Neutrophil (primary cell): ENCODE data around the gene ATL1.

Experiments used
- H3K27ac ChIP-seq: fragments of 200-600 bp; sonication (generic); 2 replicates; pipeline ENCODE4 v1.5.1; 2016; ENCODE audit warnings: mild to moderate bottlenecking, moderate library complexity
- H3K27me3 ChIP-seq: fragments of 200-600 bp; sonication (generic); 2 replicates; pipeline ENCODE4 v1.6.0; 2016; ENCODE audit warnings: mild to moderate bottlenecking
- H3K36me3 ChIP-seq: fragments of 200-600 bp; sonication (generic); 2 replicates; pipeline ENCODE4 v1.5.1; 2017
- H3K4me1 ChIP-seq, 2 experiments: fragments of 200-600 bp in 1 of 2; sonication (generic) in 1 of 2; 1 replicate in 1 of 2; 2 replicates in 1 of 2; pipeline versions ENCODE4 v1.5.1 to v1.6.1; 2013 to 2016; ENCODE audit warnings: low read depth in 1 of 2, low read length in 1 of 2, mild to moderate bottlenecking in 1 of 2, moderate library complexity in 1 of 2; ENCODE audit not compliant: control insufficient read depth in 1 of 2, insufficient read depth in 1 of 2
- H3K4me3 ChIP-seq, 2 experiments: fragments of 200-600 bp in 1 of 2; sonication (generic) in 1 of 2; 1 replicate in 1 of 2; 2 replicates in 1 of 2; pipeline ENCODE4 v1.5.1; 2013 to 2016; ENCODE audit warnings: low read depth in 1 of 2, low read length in 1 of 2, mild to moderate bottlenecking in 1 of 2, moderate library complexity in 1 of 2
- H3K9me3 ChIP-seq: fragments of 200-600 bp; sonication (generic); 2 replicates; pipeline ENCODE4 v1.5.1; 2016
- TF ChIP-seq, protein P1 (sequence below): fragments of 200-600 bp; sonication (generic); IDR thresholded peaks from 2 replicates; pipeline ENCODE4 v1.5.1; 2016; ENCODE audit warnings: antibody characterized with exemption

ATL1 gene

GRCh38 chr14:50666772-50667683 is 107.1 kb downstream of the ATL1 start:
- TF ChIP-seq, protein P1, sequence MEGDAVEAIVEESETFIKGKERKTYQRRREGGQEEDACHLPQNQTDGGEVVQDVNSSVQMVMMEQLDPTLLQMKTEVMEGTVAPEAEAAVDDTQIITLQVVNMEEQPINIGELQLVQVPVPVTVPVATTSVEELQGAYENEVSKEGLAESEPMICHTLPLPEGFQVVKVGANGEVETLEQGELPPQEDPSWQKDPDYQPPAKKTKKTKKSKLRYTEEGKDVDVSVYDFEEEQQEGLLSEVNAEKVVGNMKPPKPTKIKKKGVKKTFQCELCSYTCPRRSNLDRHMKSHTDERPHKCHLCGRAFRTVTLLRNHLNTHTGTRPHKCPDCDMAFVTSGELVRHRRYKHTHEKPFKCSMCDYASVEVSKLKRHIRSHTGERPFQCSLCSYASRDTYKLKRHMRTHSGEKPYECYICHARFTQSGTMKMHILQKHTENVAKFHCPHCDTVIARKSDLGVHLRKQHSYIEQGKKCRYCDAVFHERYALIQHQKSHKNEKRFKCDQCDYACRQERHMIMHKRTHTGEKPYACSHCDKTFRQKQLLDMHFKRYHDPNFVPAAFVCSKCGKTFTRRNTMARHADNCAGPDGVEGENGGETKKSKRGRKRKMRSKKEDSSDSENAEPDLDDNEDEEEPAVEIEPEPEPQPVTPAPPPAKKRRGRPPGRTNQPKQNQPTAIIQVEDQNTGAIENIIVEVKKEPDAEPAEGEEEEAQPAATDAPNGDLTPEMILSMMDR = no peak
- H3K4me3 ChIP-seq = peak overlapping the region; percentile 62 to 66
- H3K36me3 ChIP-seq = no peaks in the 10 kb centered on the region
- no peak overlapping the region for H3K27ac ChIP-seq
- peaks cover 14 to 21% of the 10 kb centered on the region in 2 experiments for H3K4me1 ChIP-seq
- peaks cover 34% of the 10 kb centered on the region for H3K27me3 ChIP-seq
- H3K9me3 ChIP-seq = no peaks in the 10 kb centered on the region

DNA sequence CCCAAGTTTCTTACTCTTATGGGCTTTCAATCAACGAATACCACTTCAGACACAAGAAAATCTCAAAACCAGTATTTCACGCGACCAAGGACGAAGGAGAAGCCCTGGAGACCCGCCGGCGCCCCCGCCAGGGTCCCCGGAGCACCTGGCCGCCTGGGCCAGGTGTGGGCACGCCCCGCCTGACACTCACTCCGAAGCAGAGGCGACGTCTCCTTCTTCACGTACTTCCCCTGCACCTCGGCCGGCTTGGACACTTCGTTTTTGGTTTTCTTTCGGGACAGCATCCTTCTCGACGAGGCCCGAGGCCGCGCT is 107.7 kb downstream of the ATL1 start:
- H3K4me1 ChIP-seq = peaks cover 14 to 21% of the 10 kb centered on the region in 2 experiments
- H3K27me3 ChIP-seq = peaks cover 34% of the 10 kb centered on the region
- H3K4me3 ChIP-seq = peak overlapping the region; percentile 62 to 66
- no peaks in the 10 kb centered on the region for H3K9me3 ChIP-seq
- TF ChIP-seq, protein P1 = no peak
- peak overlapping the region; percentile 48 for H3K27ac ChIP-seq
- no peaks in the 10 kb centered on the region for H3K36me3 ChIP-seq

- peak within 1 kb of the TSS; percentile 62 to 66 for H3K4me3 ChIP-seq
- TF ChIP-seq, protein P1 = no peak
- H3K27ac ChIP-seq = peak within 1 kb of the TSS; percentile 48
Measured at GRCh38 chr14:50667996-50668825, 108.3 kb downstream of the ATL1 start, which contains the start of gene SAV1. Gene SAV1, minus strand, starts transcription at chr14:50668306. Its CDS starts 339 bp downstream, at chr14:50667967.

DNA sequence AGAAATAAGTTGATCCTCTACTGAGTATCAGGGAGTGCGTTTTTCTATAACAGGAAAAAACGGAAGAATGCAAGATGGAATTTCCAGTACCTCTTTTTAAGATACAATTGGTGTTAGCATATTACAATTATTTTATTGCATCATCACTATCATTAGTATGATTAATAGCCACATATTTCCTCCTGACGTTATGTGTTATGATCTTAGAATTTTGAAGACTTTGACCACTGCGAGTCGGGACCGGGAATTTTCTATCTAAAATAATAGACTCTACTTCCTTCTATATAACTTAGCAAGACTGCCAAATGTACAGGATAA is 108.8 kb downstream of the ATL1 start:
- TF ChIP-seq, protein P1 = no peak
- Histone ChIP-seq H3K27me3 (peaks cover 34% of the 10 kb centered on the region), H3K27ac (peak overlapping the region; percentile 48)

More at GRCh38 chr14:50667996-50668825, 108.3 kb downstream of the ATL1 start, which contains the start of gene SAV1:
- peaks cover 14 to 21% of the 10 kb centered on the region in 2 experiments for H3K4me1 ChIP-seq
- no peaks in the 10 kb centered on the region for H3K36me3 ChIP-seq
- no peaks in the 10 kb centered on the region for H3K9me3 ChIP-seq
- peaks cover 34% of the 10 kb centered on the region for H3K27me3 ChIP-seq

DNA sequence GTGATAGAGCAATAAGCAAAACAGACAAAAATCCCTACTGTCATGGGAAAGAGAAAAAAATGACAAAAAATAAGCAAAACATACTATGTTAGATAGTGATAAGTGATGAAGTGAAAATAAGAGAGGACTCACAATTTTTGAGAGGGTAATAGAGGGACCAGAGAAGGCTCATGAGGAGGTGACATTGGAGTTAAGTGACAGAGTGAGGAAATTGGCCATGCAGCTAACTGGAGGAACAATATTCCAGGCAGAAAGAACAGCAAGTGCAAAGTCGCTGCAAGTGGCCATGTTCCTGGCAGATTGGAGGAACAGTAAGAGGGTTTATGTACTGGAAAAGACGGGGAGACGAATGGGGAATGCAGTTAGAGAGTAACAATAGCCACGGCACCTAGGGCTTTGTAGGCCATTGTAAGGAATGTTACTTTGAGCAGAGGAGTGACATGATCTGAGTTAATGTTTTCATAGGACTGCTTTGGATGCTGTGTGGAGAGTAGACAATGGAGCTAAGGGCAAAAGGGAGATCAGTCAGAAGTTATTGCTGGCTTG is 109.6 kb downstream of the ATL1 start:
- Histone ChIP-seq H3K4me1 (peaks cover 14 to 21% of the 10 kb centered on the region in 2 experiments), H3K4me3 (no peak overlapping the region)
- TF ChIP-seq, protein P1 = no peak

More for the DNA sequence above, 108.8 kb downstream of the ATL1 start:
- H3K9me3 ChIP-seq = no peaks in the 10 kb centered on the region
- H3K36me3 ChIP-seq = no peaks in the 10 kb centered on the region
- peaks cover 14 to 21% of the 10 kb centered on the region in 2 experiments for H3K4me1 ChIP-seq
- peak overlapping the region; percentile 62 to 66 for H3K4me3 ChIP-seq

More for the DNA sequence above, 109.6 kb downstream of the ATL1 start:
- Histone ChIP-seq H3K27me3 (peaks cover 34% of the 10 kb centered on the region), H3K9me3 (no peaks in the 10 kb centered on the region), H3K27ac (no peak overlapping the region), H3K36me3 (no peaks in the 10 kb centered on the region)
